ENCODE measurements around the gene TULP1.

The TULP1 gene

DNA sequence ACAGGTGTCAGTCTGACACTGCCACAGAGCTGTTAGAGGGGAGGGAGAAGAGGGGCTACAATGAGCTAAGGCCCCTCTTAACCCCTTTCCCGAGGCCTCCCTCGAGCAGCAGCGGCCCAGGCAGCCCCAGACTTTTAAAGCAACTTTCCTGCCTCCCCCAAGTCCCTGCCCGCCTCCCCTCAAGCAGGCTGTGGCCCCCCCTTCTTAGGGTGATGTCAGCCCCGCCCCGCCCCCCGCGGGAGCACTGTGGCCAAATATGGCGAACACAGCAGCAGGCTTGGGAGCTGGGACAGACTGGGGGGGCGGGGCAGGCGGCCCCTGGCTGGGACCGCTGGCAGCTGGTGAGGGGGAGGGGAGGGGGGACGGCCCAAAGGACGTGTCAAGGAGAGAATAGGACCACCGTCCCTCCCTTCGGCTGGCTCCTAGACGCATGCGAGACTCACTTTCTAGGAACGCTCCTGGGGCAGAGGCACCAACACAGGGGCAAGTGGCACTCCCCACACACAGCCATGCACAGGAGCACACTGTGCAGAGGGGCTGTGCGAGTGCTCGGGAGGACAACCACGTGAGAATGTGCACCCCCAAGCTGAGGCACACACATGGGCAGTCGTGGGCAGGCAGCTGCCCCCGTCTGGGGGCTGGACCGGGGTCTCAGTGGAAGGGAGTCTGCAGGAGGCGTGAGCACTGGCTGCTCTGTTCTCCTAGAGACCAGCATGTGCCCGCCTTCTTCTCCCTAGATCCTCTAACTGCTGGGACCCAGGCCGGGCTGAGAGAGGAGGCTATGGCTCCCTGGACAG lies 22.5 kb downstream of the TULP1 start:
- Histone ChIP-seq H4K8ac (ENCODE audit: low read depth, low read length) (peak overlapping the region; percentile 80), H3K23ac (ENCODE audit: low read length) (peak overlapping the region; percentile 29), H2AFZ (ENCODE audit: insufficient read depth, low read length, poor library complexity) (peak overlapping the region; percentile 72), H3K27me3 (ENCODE audit: insufficient read depth, low read length) (no peaks in the 10 kb centered on the region), H3K14ac (ENCODE audit: low read length) (peak overlapping the region; percentile 83), H2BK5ac (ENCODE audit: low read depth, low read length, poor library complexity) (peak overlapping the region; percentile 93), H3K9me3 (ENCODE audit: insufficient read depth, low read depth, low read length) (no peaks in the 10 kb centered on the region), H2AK5ac (ENCODE audit: low read length) (peak overlapping the region; percentile 75), H2BK120ac (ENCODE audit: insufficient read depth, low read length, poor library complexity) (peak overlapping the region; percentile 92), H3K4ac (ENCODE audit: low read depth, low read length) (peak overlapping the region; percentile 90), H4K12ac (ENCODE audit: low read depth, low read length) (peak overlapping the region; percentile 39), H3K4me1 (ENCODE audit: control insufficient read depth in 1 of 2, insufficient read depth in 2 of 2, low read length in 2 of 2) (peaks cover 73 to 83% of the 10 kb centered on the region in 2 experiments), H3K36me3 (ENCODE audit: control insufficient read depth in 1 of 2, insufficient read depth in 2 of 2, low read length in 2 of 2) (peaks cover 7 to 17% of the 10 kb centered on the region in 2 experiments), H3K27ac (ENCODE audit: low read depth, low read length) (peak overlapping the region; percentile 97), H3K79me2 (ENCODE audit: control insufficient read depth, insufficient read depth, low read length, poor library complexity) (peaks cover 59% of the 10 kb centered on the region), H3K18ac (ENCODE audit: low read length) (peak overlapping the region; percentile 88), H2BK12ac (ENCODE audit: low read length) (peak overlapping the region; percentile 70), H4K91ac (ENCODE audit: low read depth, low read length) (peak overlapping the region; percentile 98), H3K4me2 (ENCODE audit: low read length) (peak overlapping the region; percentile 69), H3K4me3 (ENCODE audit: low read depth, low read length) (peak overlapping the region; percentile 13), H3K79me1 (ENCODE audit: low read length) (peaks cover 80% of the 10 kb centered on the region), H3K9ac (ENCODE audit: low read length) (peak overlapping the region; percentile 62)
- peak in 1 of 2 donors; percentile 48 for DNase-seq
- WGBS (ENCODE audit: extremely low coverage, insufficient coverage, insufficient read length), result no CpG with 5 or more reads among the region's 28 CpGs

- H4K8ac ChIP-seq (ENCODE audit: low read depth, low read length), result peak overlapping the region; percentile 85
- H3K4ac ChIP-seq (ENCODE audit: low read depth, low read length), result peak overlapping the region; percentile 95
- H2AFZ ChIP-seq (ENCODE audit: insufficient read depth, low read length, poor library complexity), result no peak overlapping the region
- H3K27ac ChIP-seq (ENCODE audit: low read depth, low read length), result peak overlapping the region; percentile 97
- peaks cover 75 to 80% of the 10 kb centered on the region in 2 experiments for H3K4me1 ChIP-seq (ENCODE audit: control insufficient read depth in 1 of 2, insufficient read depth in 2 of 2, low read length in 2 of 2)
- H3K9me3 ChIP-seq (ENCODE audit: insufficient read depth, low read depth, low read length), result no peaks in the 10 kb centered on the region
- H2AK5ac ChIP-seq (ENCODE audit: low read length), result peak overlapping the region; percentile 73
- peak in 1 of 2 donors; percentile 19 for DNase-seq
- H3K79me2 ChIP-seq (ENCODE audit: control insufficient read depth, insufficient read depth, low read length, poor library complexity), result peaks cover 58% of the 10 kb centered on the region
- H3K14ac ChIP-seq (ENCODE audit: low read length), result peak overlapping the region; percentile 92
- H3K23ac ChIP-seq (ENCODE audit: low read length), result no peak overlapping the region
- peak overlapping the region; percentile 14 for H3K4me2 ChIP-seq (ENCODE audit: low read length)
- H2BK5ac ChIP-seq (ENCODE audit: low read depth, low read length, poor library complexity), result peak overlapping the region; percentile 85
- no peaks in the 10 kb centered on the region for H3K27me3 ChIP-seq (ENCODE audit: insufficient read depth, low read length)
- H2BK12ac ChIP-seq (ENCODE audit: low read length), result peak overlapping the region; percentile 82
- H4K91ac ChIP-seq (ENCODE audit: low read depth, low read length), result peak overlapping the region; percentile 82
- H3K36me3 ChIP-seq (ENCODE audit: control insufficient read depth in 1 of 2, insufficient read depth in 2 of 2, low read length in 2 of 2), result peaks cover 19 to 28% of the 10 kb centered on the region in 2 experiments
- no CpG with 5 or more reads among the region's 1 CpG for WGBS (ENCODE audit: extremely low coverage, insufficient coverage, insufficient read length)
- peaks cover 81% of the 10 kb centered on the region for H3K79me1 ChIP-seq (ENCODE audit: low read length)
- peak overlapping the region; percentile 84 for H2BK120ac ChIP-seq (ENCODE audit: insufficient read depth, low read length, poor library complexity)
- H3K9ac ChIP-seq (ENCODE audit: low read length), result no peak overlapping the region
- peak overlapping the region; percentile 85 for H3K18ac ChIP-seq (ENCODE audit: low read length)
- H3K4me3 ChIP-seq (ENCODE audit: low read depth, low read length), result no peak overlapping the region
- H4K12ac ChIP-seq (ENCODE audit: low read depth, low read length), result peak overlapping the region; percentile 22
Observed at GRCh38 chr6:35489066-35489465, 23.6 kb downstream of the TULP1 start.

- Histone ChIP-seq H2BK120ac (ENCODE audit: insufficient read depth, low read length, poor library complexity) (peak overlapping the region; percentile 54), H4K8ac (ENCODE audit: low read depth, low read length) (peak overlapping the region; percentile 18), H3K23ac (ENCODE audit: low read length) (no peak overlapping the region), H3K27me3 (ENCODE audit: insufficient read depth, low read length) (no peaks in the 10 kb centered on the region), H4K91ac (ENCODE audit: low read depth, low read length) (peak overlapping the region; percentile 79), H2BK5ac (ENCODE audit: low read depth, low read length, poor library complexity) (peak overlapping the region; percentile 51), H3K4me2 (ENCODE audit: low read length) (no peak overlapping the region), H3K14ac (ENCODE audit: low read length) (peak overlapping the region; percentile 26), H3K79me2 (ENCODE audit: control insufficient read depth, insufficient read depth, low read length, poor library complexity) (peaks cover 55% of the 10 kb centered on the region), H2BK12ac (ENCODE audit: low read length) (peak overlapping the region; percentile 52), H3K4ac (ENCODE audit: low read depth, low read length) (peak overlapping the region; percentile 90), H3K18ac (ENCODE audit: low read length) (peak overlapping the region; percentile 13), H3K79me1 (ENCODE audit: low read length) (peaks cover 77% of the 10 kb centered on the region), H3K27ac (ENCODE audit: low read depth, low read length) (peak overlapping the region; percentile 87), H2AK5ac (ENCODE audit: low read length) (peak overlapping the region; percentile 21), H3K4me3 (ENCODE audit: low read depth, low read length) (no peak overlapping the region), H3K4me1 (ENCODE audit: control insufficient read depth in 1 of 2, insufficient read depth in 2 of 2, low read length in 2 of 2) (peaks cover 71 to 76% of the 10 kb centered on the region in 2 experiments), H3K9me3 (ENCODE audit: insufficient read depth, low read depth, low read length) (no peaks in the 10 kb centered on the region), H3K9ac (ENCODE audit: low read length) (no peak overlapping the region), H4K12ac (ENCODE audit: low read depth, low read length) (no peak overlapping the region), H3K36me3 (ENCODE audit: control insufficient read depth in 1 of 2, insufficient read depth in 2 of 2, low read length in 2 of 2) (peaks cover 20 to 28% of the 10 kb centered on the region in 2 experiments), H2AFZ (ENCODE audit: insufficient read depth, low read length, poor library complexity) (no peak overlapping the region)
- DNase-seq, result no peak
- no CpG with 5 or more reads among the region's 9 CpGs for WGBS (ENCODE audit: extremely low coverage, insufficient coverage, insufficient read length)
Observed at GRCh38 chr6:35488517-35488862, 24.2 kb downstream of the TULP1 start.

- H2BK120ac ChIP-seq (ENCODE audit: insufficient read depth, low read length, poor library complexity), result peak overlapping the region; percentile 54
- H3K27me3 ChIP-seq (ENCODE audit: insufficient read depth, low read length), result no peaks in the 10 kb centered on the region
- H2AFZ ChIP-seq (ENCODE audit: insufficient read depth, low read length, poor library complexity), result no peak overlapping the region
- H4K8ac ChIP-seq (ENCODE audit: low read depth, low read length), result peak overlapping the region; percentile 18
- peak overlapping the region; percentile 79 for H4K91ac ChIP-seq (ENCODE audit: low read depth, low read length)
- no peak overlapping the region for H3K4me2 ChIP-seq (ENCODE audit: low read length)
- no peak overlapping the region for H3K9ac ChIP-seq (ENCODE audit: low read length)
- peak overlapping the region; percentile 90 for H3K4ac ChIP-seq (ENCODE audit: low read depth, low read length)
- peaks cover 67 to 75% of the 10 kb centered on the region in 2 experiments for H3K4me1 ChIP-seq (ENCODE audit: control insufficient read depth in 1 of 2, insufficient read depth in 2 of 2, low read length in 2 of 2)
- peak overlapping the region; percentile 51 for H2BK5ac ChIP-seq (ENCODE audit: low read depth, low read length, poor library complexity)
- H4K12ac ChIP-seq (ENCODE audit: low read depth, low read length), result no peak overlapping the region
- peak overlapping the region; percentile 87 for H3K27ac ChIP-seq (ENCODE audit: low read depth, low read length)
- H2BK12ac ChIP-seq (ENCODE audit: low read length), result peak overlapping the region; percentile 52
- no peak overlapping the region for H3K4me3 ChIP-seq (ENCODE audit: low read depth, low read length)
- peaks cover 23 to 30% of the 10 kb centered on the region in 2 experiments for H3K36me3 ChIP-seq (ENCODE audit: control insufficient read depth in 1 of 2, insufficient read depth in 2 of 2, low read length in 2 of 2)
- peak overlapping the region; percentile 13 for H3K18ac ChIP-seq (ENCODE audit: low read length)
- no CpG with 5 or more reads among the region's 9 CpGs for WGBS (ENCODE audit: extremely low coverage, insufficient coverage, insufficient read length)
- H3K14ac ChIP-seq (ENCODE audit: low read length), result peak overlapping the region; percentile 26
- peak overlapping the region; percentile 21 for H2AK5ac ChIP-seq (ENCODE audit: low read length)
- DNase-seq, result peak; percentile 67
- H3K23ac ChIP-seq (ENCODE audit: low read length), result no peak overlapping the region
- peaks cover 72% of the 10 kb centered on the region for H3K79me1 ChIP-seq (ENCODE audit: low read length)
- no peaks in the 10 kb centered on the region for H3K9me3 ChIP-seq (ENCODE audit: insufficient read depth, low read depth, low read length)
- H3K79me2 ChIP-seq (ENCODE audit: control insufficient read depth, insufficient read depth, low read length, poor library complexity), result peaks cover 54% of the 10 kb centered on the region
Observed at GRCh38 chr6:35487658-35488516, 24.8 kb downstream of the TULP1 start.
